ENCODE results near the gene APBB2.

DNA sequence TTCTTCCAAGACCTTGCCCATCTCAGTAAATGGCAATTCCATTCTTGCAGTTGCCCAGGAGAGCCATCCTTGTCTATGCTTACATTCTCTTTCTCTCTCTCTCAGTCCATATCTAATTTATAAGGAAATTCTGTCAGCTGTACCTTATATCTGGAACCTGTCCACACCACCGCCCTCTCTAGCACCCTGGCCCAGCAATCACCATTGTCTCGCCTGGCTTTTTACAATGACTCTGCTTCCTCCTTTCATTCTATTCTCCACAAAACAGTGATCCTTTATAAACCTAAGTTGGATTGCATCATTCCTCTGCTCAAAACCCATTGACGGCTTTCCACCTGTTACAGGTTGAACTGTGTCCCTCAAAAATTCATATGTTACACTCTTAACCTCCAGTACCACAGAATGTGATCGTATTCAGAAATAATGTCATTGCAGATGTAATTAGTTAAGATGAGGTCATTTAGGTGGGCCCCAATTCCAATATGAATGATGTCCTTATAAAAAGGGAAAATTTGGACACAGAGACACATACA is 31.3 kb downstream of the APBB2 start:
- TF ChIP-seq GATA2 (IDR thresholded peaks at IDR 0.05; ENCODE audit: low read depth, low read length) = no peak
- no peak for TF ChIP-seq GATA3 (IDR thresholded peaks at IDR 0.05; ENCODE audit: low read depth, low read length)
